ENCODE results near the gene HES2.

DNA sequence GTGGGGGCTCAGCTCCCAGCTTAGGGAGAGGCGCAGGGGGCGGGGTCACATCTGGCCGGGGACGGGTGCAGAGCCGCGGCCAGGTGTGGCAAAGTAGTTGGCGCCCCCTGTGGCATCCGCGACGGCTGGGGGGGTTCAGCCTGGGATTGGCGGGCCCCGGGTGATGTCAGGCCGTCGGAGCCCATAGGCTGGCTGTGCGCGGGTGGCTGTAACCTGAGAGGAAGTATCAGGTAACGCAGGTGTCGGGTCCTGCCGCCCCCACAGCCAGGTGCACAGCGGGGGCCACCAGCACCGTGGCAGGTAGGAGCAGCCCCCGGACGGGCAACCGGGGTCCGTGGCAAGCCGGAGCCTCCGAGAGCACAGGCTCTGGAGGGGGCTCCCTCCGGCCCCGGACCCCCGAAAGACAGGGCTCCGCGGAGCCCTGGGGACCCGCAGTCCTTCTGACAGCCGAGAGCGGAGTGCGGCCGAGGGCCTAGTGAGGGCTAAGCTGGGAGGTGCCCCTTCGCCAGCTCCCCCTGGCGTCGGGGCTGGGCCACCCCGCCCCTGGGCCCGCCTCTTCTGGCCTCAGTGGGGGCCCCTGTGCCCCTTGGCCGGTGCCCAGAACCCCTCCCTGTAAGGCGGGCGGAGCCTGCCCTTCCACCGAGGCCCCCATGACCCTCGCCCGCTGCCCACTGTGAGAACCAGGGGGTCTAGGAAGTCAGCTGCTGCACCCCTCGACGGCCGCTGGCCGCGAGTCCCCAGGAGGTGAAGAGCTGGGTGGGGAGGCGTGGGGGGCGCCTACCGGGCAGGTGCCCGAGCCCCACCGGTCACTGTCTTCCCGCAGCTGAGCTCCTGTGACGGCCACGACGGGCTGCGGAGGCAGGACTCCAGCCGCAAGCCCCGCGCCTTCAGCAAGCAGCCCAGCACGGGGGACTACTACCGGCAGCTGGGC lies 28.4 kb upstream of the HES2 start:
- TF ChIP-seq, protein P1, sequence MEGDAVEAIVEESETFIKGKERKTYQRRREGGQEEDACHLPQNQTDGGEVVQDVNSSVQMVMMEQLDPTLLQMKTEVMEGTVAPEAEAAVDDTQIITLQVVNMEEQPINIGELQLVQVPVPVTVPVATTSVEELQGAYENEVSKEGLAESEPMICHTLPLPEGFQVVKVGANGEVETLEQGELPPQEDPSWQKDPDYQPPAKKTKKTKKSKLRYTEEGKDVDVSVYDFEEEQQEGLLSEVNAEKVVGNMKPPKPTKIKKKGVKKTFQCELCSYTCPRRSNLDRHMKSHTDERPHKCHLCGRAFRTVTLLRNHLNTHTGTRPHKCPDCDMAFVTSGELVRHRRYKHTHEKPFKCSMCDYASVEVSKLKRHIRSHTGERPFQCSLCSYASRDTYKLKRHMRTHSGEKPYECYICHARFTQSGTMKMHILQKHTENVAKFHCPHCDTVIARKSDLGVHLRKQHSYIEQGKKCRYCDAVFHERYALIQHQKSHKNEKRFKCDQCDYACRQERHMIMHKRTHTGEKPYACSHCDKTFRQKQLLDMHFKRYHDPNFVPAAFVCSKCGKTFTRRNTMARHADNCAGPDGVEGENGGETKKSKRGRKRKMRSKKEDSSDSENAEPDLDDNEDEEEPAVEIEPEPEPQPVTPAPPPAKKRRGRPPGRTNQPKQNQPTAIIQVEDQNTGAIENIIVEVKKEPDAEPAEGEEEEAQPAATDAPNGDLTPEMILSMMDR (IDR thresholded peaks at IDR 0.05; ENCODE audit: low read depth, low read length, missing input control), result peak; percentile 25
- TF ChIP-seq, protein P2, sequence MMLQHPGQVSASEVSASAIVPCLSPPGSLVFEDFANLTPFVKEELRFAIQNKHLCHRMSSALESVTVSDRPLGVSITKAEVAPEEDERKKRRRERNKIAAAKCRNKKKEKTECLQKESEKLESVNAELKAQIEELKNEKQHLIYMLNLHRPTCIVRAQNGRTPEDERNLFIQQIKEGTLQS (IDR thresholded peaks at IDR 0.05), result no peak
- TF ChIP-seq, protein P3, sequence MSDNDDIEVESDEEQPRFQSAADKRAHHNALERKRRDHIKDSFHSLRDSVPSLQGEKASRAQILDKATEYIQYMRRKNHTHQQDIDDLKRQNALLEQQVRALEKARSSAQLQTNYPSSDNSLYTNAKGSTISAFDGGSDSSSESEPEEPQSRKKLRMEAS (IDR thresholded peaks at IDR 0.05), result no peak
- TF ChIP-seq, protein P4, sequence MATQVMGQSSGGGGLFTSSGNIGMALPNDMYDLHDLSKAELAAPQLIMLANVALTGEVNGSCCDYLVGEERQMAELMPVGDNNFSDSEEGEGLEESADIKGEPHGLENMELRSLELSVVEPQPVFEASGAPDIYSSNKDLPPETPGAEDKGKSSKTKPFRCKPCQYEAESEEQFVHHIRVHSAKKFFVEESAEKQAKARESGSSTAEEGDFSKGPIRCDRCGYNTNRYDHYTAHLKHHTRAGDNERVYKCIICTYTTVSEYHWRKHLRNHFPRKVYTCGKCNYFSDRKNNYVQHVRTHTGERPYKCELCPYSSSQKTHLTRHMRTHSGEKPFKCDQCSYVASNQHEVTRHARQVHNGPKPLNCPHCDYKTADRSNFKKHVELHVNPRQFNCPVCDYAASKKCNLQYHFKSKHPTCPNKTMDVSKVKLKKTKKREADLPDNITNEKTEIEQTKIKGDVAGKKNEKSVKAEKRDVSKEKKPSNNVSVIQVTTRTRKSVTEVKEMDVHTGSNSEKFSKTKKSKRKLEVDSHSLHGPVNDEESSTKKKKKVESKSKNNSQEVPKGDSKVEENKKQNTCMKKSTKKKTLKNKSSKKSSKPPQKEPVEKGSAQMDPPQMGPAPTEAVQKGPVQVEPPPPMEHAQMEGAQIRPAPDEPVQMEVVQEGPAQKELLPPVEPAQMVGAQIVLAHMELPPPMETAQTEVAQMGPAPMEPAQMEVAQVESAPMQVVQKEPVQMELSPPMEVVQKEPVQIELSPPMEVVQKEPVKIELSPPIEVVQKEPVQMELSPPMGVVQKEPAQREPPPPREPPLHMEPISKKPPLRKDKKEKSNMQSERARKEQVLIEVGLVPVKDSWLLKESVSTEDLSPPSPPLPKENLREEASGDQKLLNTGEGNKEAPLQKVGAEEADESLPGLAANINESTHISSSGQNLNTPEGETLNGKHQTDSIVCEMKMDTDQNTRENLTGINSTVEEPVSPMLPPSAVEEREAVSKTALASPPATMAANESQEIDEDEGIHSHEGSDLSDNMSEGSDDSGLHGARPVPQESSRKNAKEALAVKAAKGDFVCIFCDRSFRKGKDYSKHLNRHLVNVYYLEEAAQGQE (IDR thresholded peaks at IDR 0.05), result no peak
- no peak for TF ChIP-seq YY1 (IDR thresholded peaks at IDR 0.05)
- TF ChIP-seq, protein P5, sequence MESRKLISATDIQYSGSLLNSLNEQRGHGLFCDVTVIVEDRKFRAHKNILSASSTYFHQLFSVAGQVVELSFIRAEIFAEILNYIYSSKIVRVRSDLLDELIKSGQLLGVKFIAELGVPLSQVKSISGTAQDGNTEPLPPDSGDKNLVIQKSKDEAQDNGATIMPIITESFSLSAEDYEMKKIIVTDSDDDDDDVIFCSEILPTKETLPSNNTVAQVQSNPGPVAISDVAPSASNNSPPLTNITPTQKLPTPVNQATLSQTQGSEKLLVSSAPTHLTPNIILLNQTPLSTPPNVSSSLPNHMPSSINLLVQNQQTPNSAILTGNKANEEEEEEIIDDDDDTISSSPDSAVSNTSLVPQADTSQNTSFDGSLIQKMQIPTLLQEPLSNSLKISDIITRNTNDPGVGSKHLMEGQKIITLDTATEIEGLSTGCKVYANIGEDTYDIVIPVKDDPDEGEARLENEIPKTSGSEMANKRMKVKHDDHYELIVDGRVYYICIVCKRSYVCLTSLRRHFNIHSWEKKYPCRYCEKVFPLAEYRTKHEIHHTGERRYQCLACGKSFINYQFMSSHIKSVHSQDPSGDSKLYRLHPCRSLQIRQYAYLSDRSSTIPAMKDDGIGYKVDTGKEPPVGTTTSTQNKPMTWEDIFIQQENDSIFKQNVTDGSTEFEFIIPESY (IDR thresholded peaks at IDR 0.05), result no peak
- TF ChIP-seq GABPA (IDR thresholded peaks at IDR 0.05 in 1 of 2, conservative IDR thresholded peaks at IDR 0.05 in 1 of 2), result no peak

Measured in liver (tissue), 3 donors.